ENCODE measurements around the gene ANKS1B.

Gene ANKS1B

GRCh38 chr12:99975321-99975720, 9.4 kb downstream of the ANKS1B start:
- intact Hi-C loops (cut with DNase I), result no loop called here

GRCh38 chr12:99974146-99974545, 10.6 kb downstream of the ANKS1B start:
- intact Hi-C loops (cut with DNase I), result no loop called here
- no peak for DNase-seq

More at GRCh38 chr12:99975321-99975720, 9.4 kb downstream of the ANKS1B start:
- no peak for DNase-seq

DNA sequence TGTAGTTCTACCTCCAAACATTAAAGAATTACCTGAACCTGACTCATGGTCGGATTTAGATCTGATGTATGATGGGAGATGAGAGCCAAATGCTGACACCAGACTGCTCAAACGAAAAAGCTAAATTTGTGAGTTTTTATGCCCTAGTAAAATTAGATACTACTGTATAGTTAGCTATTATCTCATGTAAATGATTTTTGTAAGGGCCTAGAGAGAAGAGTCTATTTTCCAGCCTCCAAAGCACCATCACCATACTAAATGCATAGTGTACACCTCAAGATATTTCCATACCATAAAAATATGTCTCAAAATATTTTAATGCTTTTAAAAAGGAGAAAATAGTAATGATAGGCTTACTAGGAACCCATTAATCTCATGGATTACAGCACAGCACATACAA, 18.3 kb downstream of the ANKS1B start:
- intact Hi-C loops (cut with DNase I), result no loop called here
- DNase-seq, result no peak

- intact Hi-C loops (cut with DNase I), result no loop called here
- no peak for DNase-seq
These were observed 24.4 kb downstream of the ANKS1B start for GRCh38 chr12:99960311-99960710.

DNA sequence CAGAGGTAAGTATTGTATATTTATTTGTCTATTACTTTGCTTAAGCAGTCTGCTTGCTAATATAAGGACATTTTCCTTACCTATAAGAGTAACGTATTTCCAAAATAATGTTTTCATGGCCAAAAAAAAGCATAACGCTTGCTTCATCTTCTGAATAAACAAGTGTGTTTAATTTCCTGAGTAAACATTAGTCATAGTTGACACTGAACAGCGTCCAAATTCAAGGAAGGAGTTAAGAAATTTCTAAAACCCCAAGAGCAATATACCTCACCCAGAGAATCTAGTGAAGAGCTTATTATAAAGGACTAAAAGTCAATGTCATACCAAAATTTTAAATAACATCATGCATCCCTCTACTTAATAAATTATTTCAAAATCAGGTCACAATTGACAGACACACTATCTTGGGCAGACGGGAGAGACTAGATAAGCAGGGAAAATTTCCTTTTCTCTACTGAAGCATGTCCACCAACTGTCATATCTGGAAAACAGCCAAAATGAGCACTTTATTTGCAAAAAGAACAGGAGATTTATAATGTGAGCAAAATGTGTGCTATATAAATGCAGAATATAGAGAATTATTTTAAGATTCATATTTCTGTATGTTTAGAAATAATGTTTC, 25.1 kb downstream of the ANKS1B start:
- no peak for DNase-seq
- intact Hi-C loops (cut with DNase I), result no loop called here

GRCh38 chr12:99957866-99958466, 26.8 kb downstream of the ANKS1B start:
- intact Hi-C loops (cut with DNase I), result no loop called here
- DNase-seq, result no peak

GRCh38 chr12:99954724-99955123, 30.0 kb downstream of the ANKS1B start:
- DNase-seq, result no peak
- intact Hi-C loops (cut with DNase I), result no loop called here

- no peak for DNase-seq
- intact Hi-C loops (cut with DNase I), result no loop called here
These were observed 36.4 kb downstream of the ANKS1B start for GRCh38 chr12:99948370-99948769.

DNA sequence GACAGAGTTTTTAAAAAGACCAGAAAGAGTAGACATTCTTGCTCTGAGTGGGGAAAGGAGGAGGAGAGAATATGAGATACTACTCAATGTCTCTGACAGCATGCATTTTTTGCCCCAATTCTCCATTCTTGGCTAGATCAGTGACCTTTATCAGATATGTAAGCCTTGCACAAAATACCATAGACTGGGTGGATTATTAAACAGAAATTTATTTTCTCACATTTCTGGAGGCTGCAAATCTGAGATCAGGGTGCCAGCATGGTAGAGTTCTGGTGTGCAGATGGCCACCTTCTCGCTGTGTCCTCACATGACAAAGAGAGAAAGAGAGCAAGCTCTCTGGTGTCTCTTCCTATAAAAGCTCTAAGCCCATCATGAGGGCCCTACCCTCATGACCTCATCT, 38.6 kb downstream of the ANKS1B start:
- intact Hi-C loops (cut with DNase I), result no loop called here
- DNase-seq, result no peak

DNA sequence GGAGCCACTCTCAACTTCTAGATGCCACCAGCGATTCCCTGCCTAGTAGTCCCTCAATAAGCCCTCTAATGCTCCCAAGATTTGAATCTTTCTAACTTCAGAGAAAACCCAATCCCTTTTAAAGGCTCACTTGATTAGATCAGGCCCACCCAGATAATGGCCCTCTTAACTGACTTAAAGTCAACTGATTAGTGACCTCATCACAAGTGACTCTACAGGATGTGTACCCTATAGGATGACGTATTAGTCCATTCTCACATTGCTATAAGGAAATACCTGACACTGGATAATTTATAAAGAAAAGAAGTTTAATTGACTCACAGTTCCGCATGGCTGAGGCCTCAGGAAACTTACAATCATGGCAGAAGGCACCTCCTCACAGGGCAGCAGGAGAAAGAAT, 49.1 kb downstream of the ANKS1B start:
- intact Hi-C loops (cut with DNase I), result no loop called here
- DNase-seq, result no peak

- DNase-seq, result no peak
- intact Hi-C loops (cut with DNase I), result no loop called here
These were observed 58.1 kb downstream of the ANKS1B start for GRCh38 chr12:99926511-99927169.

DNA sequence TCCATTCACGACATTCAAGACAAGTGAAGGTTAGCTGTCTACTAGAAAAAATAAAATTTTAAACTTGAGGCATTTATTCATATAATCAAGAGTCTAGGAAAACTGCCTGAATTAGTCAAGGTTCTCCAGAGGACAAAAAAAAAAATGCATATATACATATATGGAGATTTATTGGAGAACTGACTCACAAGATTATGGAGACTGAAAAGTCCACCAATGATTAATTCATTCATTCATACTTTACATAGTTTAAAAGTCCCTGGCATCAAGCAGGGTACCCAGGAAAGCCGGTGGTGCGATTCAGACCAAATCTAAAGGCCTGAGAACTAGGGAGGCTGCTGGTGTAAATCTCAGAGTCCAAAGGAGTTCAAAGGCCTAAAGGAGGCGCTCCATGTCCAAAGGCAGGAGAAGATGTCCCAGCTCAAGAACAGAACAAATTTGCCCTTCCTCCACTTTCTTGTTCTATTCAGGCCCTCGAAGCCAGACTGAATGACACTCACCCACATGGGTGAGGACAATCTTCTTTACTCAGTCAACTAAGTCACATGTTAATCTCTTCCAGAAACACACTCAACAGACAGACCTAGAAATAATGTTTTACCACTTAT, 64.3 kb downstream of the ANKS1B start:
- no peak for DNase-seq
- intact Hi-C loops (cut with DNase I), result no loop called here

DNA sequence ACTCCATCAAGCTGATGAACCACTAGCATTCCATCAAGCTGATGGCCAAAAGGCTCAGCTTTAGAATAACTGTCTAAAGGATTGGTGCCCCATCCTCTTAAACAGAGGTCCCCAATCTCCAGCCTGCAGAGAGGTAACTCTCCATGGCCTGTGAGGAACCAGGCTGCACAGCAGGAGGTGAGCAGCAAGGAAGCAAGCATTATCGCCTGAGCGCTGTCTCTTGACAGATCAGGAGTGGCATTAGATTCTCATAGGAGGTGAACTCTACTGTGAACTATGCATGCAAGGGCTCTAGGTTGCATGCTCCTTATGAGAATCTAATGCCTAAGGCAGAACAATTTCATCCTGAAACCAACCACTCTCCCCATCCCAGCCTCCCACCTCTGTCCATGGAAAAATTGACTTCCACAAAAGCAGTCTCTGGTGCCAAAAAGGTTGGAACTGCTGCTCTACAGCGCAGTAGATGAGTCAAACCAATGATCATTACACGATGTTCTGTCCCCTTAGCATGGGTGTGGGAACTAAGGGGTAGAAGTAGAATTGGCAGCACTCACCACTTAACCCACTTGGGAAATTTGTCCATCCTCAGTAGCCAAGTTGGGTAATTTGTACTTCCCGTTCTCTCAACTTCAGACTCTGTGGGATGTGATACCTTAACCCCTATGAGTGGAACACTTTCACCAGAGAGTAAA, 66.9 kb downstream of the ANKS1B start:
- DNase-seq, result no peak
- intact Hi-C loops (cut with DNase I), result no loop called here

DNA sequence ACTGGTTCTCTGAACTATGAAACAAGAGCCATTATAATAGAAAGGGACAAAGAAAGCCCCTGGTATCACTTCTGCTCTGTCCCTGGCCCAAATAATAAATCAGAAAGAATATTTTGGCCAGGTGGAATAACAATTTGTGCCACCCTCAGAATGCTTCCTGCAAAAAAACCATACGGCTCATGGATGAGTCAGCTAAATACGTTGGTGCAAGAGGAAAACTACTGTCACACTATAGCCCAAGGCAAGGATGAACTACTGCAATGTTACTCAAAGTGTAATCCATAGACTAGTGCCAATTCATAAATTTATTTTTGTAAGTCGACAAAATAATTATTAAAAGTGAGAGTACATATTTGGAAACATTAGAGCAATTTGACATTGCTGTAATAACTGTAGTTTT, 68.2 kb downstream of the ANKS1B start:
- no peak for DNase-seq
- intact Hi-C loops (cut with DNase I), result no loop called here

DNA sequence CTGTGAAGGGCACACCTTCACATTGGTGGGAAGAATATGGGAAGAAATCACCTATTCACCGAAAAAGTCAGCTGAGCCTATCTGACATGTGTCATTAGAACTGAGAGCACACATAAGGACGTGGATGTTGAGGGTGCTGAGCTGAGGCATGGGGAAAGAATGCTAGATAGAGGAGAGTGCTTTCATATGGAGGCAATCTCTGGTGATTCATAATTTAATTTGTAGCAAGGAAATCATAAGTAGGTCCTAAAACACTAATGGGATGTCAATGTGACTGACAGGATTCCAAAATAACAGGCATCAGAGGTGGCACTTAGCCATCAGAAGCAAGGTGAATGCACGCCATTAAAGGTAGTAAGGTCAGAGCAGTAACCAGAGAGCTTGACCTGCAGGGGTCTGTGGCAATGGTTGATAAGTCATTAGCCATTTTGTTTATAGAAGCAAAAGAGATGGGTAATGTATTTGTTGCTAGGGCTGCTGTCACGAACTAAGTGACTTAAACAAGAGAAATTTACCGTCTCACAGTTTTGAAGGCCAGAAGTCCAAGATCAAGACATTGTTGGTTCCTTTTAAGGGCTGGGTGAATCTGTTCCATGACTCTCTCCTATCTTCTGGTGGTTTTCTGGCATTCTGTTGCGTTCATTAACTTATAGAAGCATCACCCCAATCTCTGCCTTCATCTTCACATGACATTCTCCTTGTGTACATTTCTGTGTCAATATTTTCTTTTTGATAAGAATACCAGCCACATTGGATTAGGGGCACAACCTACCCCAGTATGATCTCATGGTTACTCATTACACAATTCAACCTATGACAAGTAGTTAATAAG, 69.3 kb downstream of the ANKS1B start:
- DNase-seq, result no peak
- intact Hi-C loops (cut with DNase I), result no loop called here

DNA sequence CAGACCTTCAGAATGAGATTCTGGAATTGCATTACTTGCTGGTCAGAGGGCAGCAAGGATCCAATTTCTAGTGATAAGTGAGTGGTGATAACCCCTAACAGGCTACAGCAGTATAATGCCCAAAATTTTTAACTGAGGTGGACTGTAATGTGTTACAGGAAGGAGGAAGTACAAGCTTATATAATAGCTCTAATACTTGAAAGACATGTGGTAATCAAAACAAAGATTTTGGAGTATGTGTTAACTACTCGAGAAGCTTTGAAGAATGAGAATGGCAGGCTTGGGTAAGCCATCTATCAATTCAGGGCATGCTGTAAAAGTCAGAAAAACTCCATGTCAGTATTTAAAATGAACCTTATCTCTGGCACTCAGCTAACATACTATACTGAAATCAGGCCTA, 70.5 kb downstream of the ANKS1B start:
- intact Hi-C loops (cut with DNase I), result no loop called here
- DNase-seq, result no peak

DNA sequence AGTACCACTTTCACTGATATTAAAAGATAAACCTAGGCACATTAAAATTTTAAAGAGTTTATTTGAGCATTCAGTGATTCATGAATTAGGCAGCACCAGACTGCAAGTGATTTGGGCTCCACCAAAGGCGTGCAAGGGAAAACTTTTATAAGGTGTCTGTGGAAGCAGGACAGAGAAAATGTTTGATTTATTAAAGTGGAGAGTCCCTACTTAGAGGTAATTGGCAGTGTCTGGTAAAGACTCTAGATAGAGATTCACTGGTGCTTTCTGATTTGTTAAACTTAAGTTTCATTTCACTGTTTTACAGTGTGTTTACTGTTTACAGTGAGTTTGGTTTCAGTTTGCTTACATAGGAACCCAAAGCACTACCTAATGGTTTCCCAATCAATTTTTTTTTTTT, 72.8 kb downstream of the ANKS1B start:
- intact Hi-C loops (cut with DNase I), result no loop called here
- no peak for DNase-seq

DNA sequence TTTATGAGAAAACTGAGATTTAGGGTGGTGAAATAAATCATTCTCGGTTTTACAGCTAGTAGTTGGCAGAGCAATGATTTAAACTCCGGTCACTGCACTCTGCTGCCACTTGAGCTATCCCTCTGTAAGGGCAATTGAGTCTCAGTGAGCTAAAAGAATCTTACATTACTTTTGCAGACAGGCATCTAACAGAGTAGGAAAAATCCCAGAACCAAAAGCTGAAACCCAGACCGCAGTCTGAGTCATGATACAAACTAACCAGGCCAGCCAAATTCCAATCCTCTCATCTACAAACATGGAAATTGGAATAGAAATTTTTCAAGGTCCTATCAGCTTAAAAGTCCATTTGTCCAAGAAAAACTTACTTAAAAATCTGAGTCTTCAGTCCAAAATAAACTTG, 73.7 kb downstream of the ANKS1B start:
- peak in 3 of 42 donors; percentile 2 to 38 (median 3) for DNase-seq
- intact Hi-C loops (cut with DNase I), result no loop called here

- intact Hi-C loops (cut with DNase I), result no loop called here
- DNase-seq, result no peak
These were observed 74.4 kb downstream of the ANKS1B start for GRCh38 chr12:99910342-99910741.

Measured in head of caudate nucleus (tissue), 42 donors.